Astrocyte of the spinal cord (primary cell): ENCODE results near the gene TTYH3.

ENCODE experiments used
- DNase-seq: peaks from one replicate; pipeline ENCODE4 v3.0.0; 2011; ENCODE audit warnings: low read depth, low spot score
- H3K4me3 ChIP-seq: 2 replicates; pipeline ENCODE4 v1.5.1; 2011; ENCODE audit warnings: low read depth, mild to moderate bottlenecking, low read length, moderate library complexity
- CTCF ChIP-seq: IDR thresholded peaks from 2 replicates; pipeline ENCODE4 v1.5.1; 2012; ENCODE audit warnings: low read depth, mild to moderate bottlenecking, low read length, inconsistent platforms
- in situ Hi-C: cut with HindIII; loops from 2 replicates; pipeline ENCODE4 v1.10.0; 2017; ENCODE audit warnings: low sequenced_read_pairs

TTYH3 gene

GRCh38 chr7:2646336-2646679 lies 14.5 kb downstream of the TTYH3 start:
- no peak for DNase-seq
- in situ Hi-C loops: no loop called here
- no peak for TF ChIP-seq CTCF
- H3K4me3 ChIP-seq: no peak overlapping the region

- in situ Hi-C loops: no loop called here
- no peak overlapping the region for H3K4me3 ChIP-seq
- no peak for TF ChIP-seq CTCF
- no peak for DNase-seq
Measured at GRCh38 chr7:2646680-2647571, 15.1 kb downstream of the TTYH3 start.

- no peak for TF ChIP-seq CTCF
- DNase-seq: no peak
- H3K4me3 ChIP-seq: no peak overlapping the region
- in situ Hi-C loops: no loop called here
Measured at GRCh38 chr7:2647594-2648172, 15.9 kb downstream of the TTYH3 start.

GRCh38 chr7:2649139-2649838 lies 17.5 kb downstream of the TTYH3 start:
- in situ Hi-C loops: no loop called here

GRCh38 chr7:2649991-2650390 lies 18.2 kb downstream of the TTYH3 start:
- DNase-seq: no peak
- H3K4me3 ChIP-seq: no peak overlapping the region
- in situ Hi-C loops: no loop called here
- no peak for TF ChIP-seq CTCF

More at GRCh38 chr7:2649139-2649838, 17.5 kb downstream of the TTYH3 start:
- TF ChIP-seq CTCF: no peak
- no peak overlapping the region for H3K4me3 ChIP-seq
- no peak for DNase-seq

- in situ Hi-C loops: no loop called here
Measured at GRCh38 chr7:2650451-2650850, 18.7 kb downstream of the TTYH3 start.

More at GRCh38 chr7:2650451-2650850, 18.7 kb downstream of the TTYH3 start:
- no peak for DNase-seq
- no peak for TF ChIP-seq CTCF
- no peak overlapping the region for H3K4me3 ChIP-seq
